Loucy (cell line): ENCODE results near the gene UBTD2.

ENCODE experiments used
- H2AFZ ChIP-seq: fragments of 200-600 bp; sonication (generic); 2 replicates; pipeline ENCODE4 v1.6.0; 2016; ENCODE audit warnings: antibody characterized with exemption, mild to moderate bottlenecking, low read length, moderate library complexity
- H3F3A ChIP-seq: fragments of 200-600 bp; 2 replicates; pipeline ENCODE4 v1.6.0; 2016; ENCODE audit warnings: antibody characterized with exemption, low read depth, mild to moderate bottlenecking
- H3K27me3 ChIP-seq: fragments of 200-600 bp; sonication (generic); 2 replicates; pipeline ENCODE4 v1.6.1; 2014; ENCODE audit warnings: low read length, mild to moderate bottlenecking; ENCODE audit not compliant: insufficient read depth, poor library complexity, severe bottlenecking
- H3K36me3 ChIP-seq: fragments of 200-600 bp; sonication (generic); 2 replicates; pipeline ENCODE4 v1.6.1; 2016; ENCODE audit warnings: low read length; ENCODE audit not compliant: insufficient read depth
- H3K4me1 ChIP-seq: fragments of 200-600 bp; sonication (generic); 2 replicates; pipeline ENCODE4 v1.5.1; 2014; ENCODE audit warnings: low read length, mild to moderate bottlenecking; ENCODE audit not compliant: insufficient read depth, poor library complexity, severe bottlenecking
- H3K4me2 ChIP-seq: fragments of 200-600 bp; sonication (generic); 2 replicates; pipeline ENCODE4 v1.6.0; 2014; ENCODE audit warnings: antibody characterized with exemption, low read length, low read depth, mild to moderate bottlenecking; ENCODE audit not compliant: poor library complexity, severe bottlenecking
- H3K4me3 ChIP-seq: fragments of 200-600 bp; sonication (generic); 2 replicates; pipeline ENCODE4 v1.5.1; 2014; ENCODE audit warnings: low read length, mild to moderate bottlenecking, mixed read lengths; ENCODE audit not compliant: poor library complexity, severe bottlenecking
- H3K79me2 ChIP-seq: fragments of 200-600 bp; sonication (generic); 2 replicates; pipeline ENCODE4 v1.6.1; 2014; ENCODE audit warnings: low read length; ENCODE audit not compliant: insufficient read depth
- H3K9ac ChIP-seq: fragments of 200-600 bp; sonication (generic); 2 replicates; pipeline ENCODE4 v1.6.0; 2014; ENCODE audit warnings: mild to moderate bottlenecking, low read depth, low read length, moderate library complexity; ENCODE audit not compliant: poor library complexity, severe bottlenecking
- H3K9me2 ChIP-seq: fragments of 200-600 bp; sonication (generic); replicated peaks from 2 replicates; pipeline ENCODE4 v1.6.1; 2016; ENCODE audit warnings: low read depth, low read length, mixed read lengths
- H3K9me3 ChIP-seq: fragments of 200-600 bp; sonication (generic); 2 replicates; pipeline ENCODE4 v1.6.1; 2014; ENCODE audit warnings: mild to moderate bottlenecking, antibody characterized with exemption, low read length, low read depth; ENCODE audit not compliant: insufficient read depth
- H4K20me1 ChIP-seq: fragments of 200-600 bp; sonication (generic); 2 replicates; pipeline ENCODE4 v1.6.0; 2014; ENCODE audit warnings: antibody characterized with exemption, low read length, mild to moderate bottlenecking; ENCODE audit not compliant: insufficient read depth, poor library complexity, severe bottlenecking
- CTCF ChIP-seq: fragments of 200-600 bp; sonication (generic); conservative IDR thresholded peaks from 2 replicates; pipeline ENCODE4 v1.5.1; 2014; ENCODE audit warnings: mild to moderate bottlenecking, antibody characterized with exemption, low read length
- EZH2phosphoT487 ChIP-seq: fragments of 200-600 bp; IDR thresholded peaks from 2 replicates; pipeline ENCODE4 v1.6.1; 2018; ENCODE audit warnings: antibody characterized with exemption, mild to moderate bottlenecking, moderate library complexity, borderline replicate concordance

Gene UBTD2

DNA sequence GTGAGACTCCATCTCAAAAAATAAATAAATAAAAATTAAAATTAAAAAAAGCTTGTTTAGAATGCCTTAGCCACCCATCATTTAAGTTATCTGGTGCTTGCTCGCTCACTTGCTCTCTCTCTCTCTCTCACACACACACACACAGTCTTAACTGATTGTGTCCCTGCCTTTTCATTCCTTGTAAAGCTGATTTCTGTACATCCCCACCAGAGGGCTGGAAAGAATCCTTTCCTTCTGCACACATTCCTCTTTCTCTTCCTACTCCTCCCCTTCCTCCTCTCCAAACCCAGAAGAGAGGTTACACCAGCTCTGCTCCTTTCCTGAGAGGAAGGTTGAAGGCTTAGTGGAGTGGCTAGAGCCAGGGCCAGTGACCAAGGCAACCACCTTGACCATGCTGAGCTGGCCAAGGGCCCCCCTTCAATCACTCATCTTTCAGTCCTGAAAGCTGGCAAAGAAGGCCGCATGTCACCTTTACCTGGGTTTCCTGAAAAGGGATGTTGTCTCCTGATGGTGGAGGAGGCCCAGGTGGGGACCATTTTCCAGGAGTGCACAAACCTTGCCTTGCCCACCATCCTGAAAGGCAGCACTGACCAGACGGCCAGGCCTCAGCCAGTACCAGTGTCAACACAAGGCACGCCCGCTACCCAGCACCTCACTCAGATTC is 121.1 kb downstream of the UBTD2 start:
- H2AFZ ChIP-seq: no peak overlapping the region
- H3K9ac ChIP-seq: no peak overlapping the region
- TF ChIP-seq CTCF (no peak), EZH2phosphoT487 (no peak)
- no peak overlapping the region for H3K4me2 ChIP-seq
- no peaks in the 10 kb centered on the region for H3K36me3 ChIP-seq
- peaks cover 69% of the 10 kb centered on the region for H3K79me2 ChIP-seq
- H4K20me1 ChIP-seq: peaks cover 21% of the 10 kb centered on the region
- H3K27me3 ChIP-seq: no peaks in the 10 kb centered on the region
- H3K4me3 ChIP-seq: no peak overlapping the region
- H3F3A ChIP-seq: no peaks in the 10 kb centered on the region
- H3K4me1 ChIP-seq: no peaks in the 10 kb centered on the region
- no peaks in the 10 kb centered on the region for H3K9me2 ChIP-seq
- no peaks in the 10 kb centered on the region for H3K9me3 ChIP-seq

- no peaks in the 10 kb centered on the region for H3K27me3 ChIP-seq
- peaks cover 12% of the 10 kb centered on the region; the same call in 1 of the 2 replicates for H3K36me3 ChIP-seq
- no peaks in the 10 kb centered on the region for H3K4me1 ChIP-seq
- H3K9ac ChIP-seq: no peak overlapping the region
- TF ChIP-seq CTCF (no peak), EZH2phosphoT487 (no peak)
- H3F3A ChIP-seq: no peaks in the 10 kb centered on the region
- H2AFZ ChIP-seq: no peak overlapping the region
- no peak overlapping the region for H3K4me3 ChIP-seq
- peaks cover 65% of the 10 kb centered on the region for H3K79me2 ChIP-seq
- peaks cover 21% of the 10 kb centered on the region for H4K20me1 ChIP-seq
- H3K9me3 ChIP-seq: no peaks in the 10 kb centered on the region
- H3K4me2 ChIP-seq: no peak overlapping the region
- no peaks in the 10 kb centered on the region for H3K9me2 ChIP-seq
Measured at GRCh38 chr5:172160506-172160905, 123.1 kb downstream of the UBTD2 start.
